GM10847 (cell line): ENCODE measurements around the gene ZNRF2.

Experiments used
- POLR2A ChIP-seq: IDR thresholded peaks from 2 replicates; pipeline ENCODE4 v1.6.1; 2011; ENCODE audit not compliant: insufficient read length; ENCODE audit errors: extremely low read depth

The ZNRF2 gene

GRCh38 chr7:30308389-30308788, 24.0 kb downstream of the ZNRF2 start:
- TF ChIP-seq POLR2A: no peak

GRCh38 chr7:30309302-30309701, 24.9 kb downstream of the ZNRF2 start:
- no peak for TF ChIP-seq POLR2A

GRCh38 chr7:30309842-30310435, 25.5 kb downstream of the ZNRF2 start:
- TF ChIP-seq POLR2A: no peak

GRCh38 chr7:30310674-30311362, 26.4 kb downstream of the ZNRF2 start:
- TF ChIP-seq POLR2A: no peak

- TF ChIP-seq POLR2A: no peak
Observed at GRCh38 chr7:30312178-30312577, 27.8 kb downstream of the ZNRF2 start.

GRCh38 chr7:30313348-30313747, 29.0 kb downstream of the ZNRF2 start:
- no peak for TF ChIP-seq POLR2A

- no peak for TF ChIP-seq POLR2A
Observed at GRCh38 chr7:30313793-30314192, 29.4 kb downstream of the ZNRF2 start.

GRCh38 chr7:30315589-30315988, 31.2 kb downstream of the ZNRF2 start:
- no peak for TF ChIP-seq POLR2A

- TF ChIP-seq POLR2A: no peak
Observed at GRCh38 chr7:30320392-30320791, 36.0 kb downstream of the ZNRF2 start.

GRCh38 chr7:30321089-30321881, 36.9 kb downstream of the ZNRF2 start:
- no peak for TF ChIP-seq POLR2A

GRCh38 chr7:30321882-30322192, 37.4 kb downstream of the ZNRF2 start:
- TF ChIP-seq POLR2A: no peak

- TF ChIP-seq POLR2A: no peak
Observed at GRCh38 chr7:30322271-30323005, 38.0 kb downstream of the ZNRF2 start.

GRCh38 chr7:30323006-30323355, 38.6 kb downstream of the ZNRF2 start:
- TF ChIP-seq POLR2A: no peak

GRCh38 chr7:30327813-30328212, 43.4 kb downstream of the ZNRF2 start:
- TF ChIP-seq POLR2A: no peak

GRCh38 chr7:30328381-30328780, 44.0 kb downstream of the ZNRF2 start:
- no peak for TF ChIP-seq POLR2A

GRCh38 chr7:30329716-30330115, 45.3 kb downstream of the ZNRF2 start:
- no peak for TF ChIP-seq POLR2A
